PC-3 (cell line): Measurements from ENCODE around the gene JPH4. TPM values are rescaled to one million over a fixed set of nuclear protein-coding genes. Genes with fewer than 3 reads are reported as not detected.
"Not testable (repeated sequence)": the region's sequence is repeated elsewhere in the genome, so short reads cannot be mapped to it uniquely, and the experiment has no call there.

ENCODE experiments used
- ATAC-seq: fragments of 200-7000 bp; cut with Tn5 transposase; 2 replicates; pipeline ENCODE4 v1.9.1; 2020; ENCODE audit warnings: mild to moderate bottlenecking, moderate library complexity
- BruUV-seq: library from RNA; stranded (reverse); fragments of 400-500 nt; replicated peaks from 2 replicates; lab custom pipeline; 2021; lab: Mats Ljungman, UMichigan
- CTCF ChIA-PET: fragments of 300-600 bp; sonication (Branson Sonifier 250); formaldehyde crosslinking; loops from one replicate; lab custom pipeline; 2022; ENCODE audit warnings: antibody characterized with exemption; lab: Charles Lee
- POLR2A ChIA-PET: fragments of 300-600 bp; sonication (Branson Sonifier 250); formaldehyde crosslinking; loops from one replicate; lab custom pipeline; 2022; ENCODE audit warnings: antibody characterized with exemption; ENCODE audit not compliant: unreplicated experiment; lab: Charles Lee
- DNase-seq: peaks from one replicate; pipeline ENCODE4 v3.0.0-alpha.2; 2015
- H2AFZ ChIP-seq: fragments of 300-600 bp; sonication (generic); 2 replicates; pipeline ENCODE4 v1.6.0; 2016; ENCODE audit warnings: antibody characterized with exemption, low read length
- H3F3A ChIP-seq: fragments of 300-600 bp; sonication (generic); one replicate; pipeline ENCODE4 v1.6.0; 2017; ENCODE audit warnings: antibody characterized with exemption, low read length, control low read depth, mild to moderate bottlenecking; ENCODE audit not compliant: unreplicated experiment
- H3K27ac ChIP-seq: fragments of 300-600 bp; sonication (generic); 2 replicates; pipeline ENCODE4 v1.5.1; 2016; ENCODE audit warnings: mild to moderate bottlenecking, low read length
- H3K27me3 ChIP-seq: fragments of 300-600 bp; sonication (generic); 2 replicates; pipeline ENCODE4 v1.6.1; 2016; ENCODE audit warnings: low read length, mixed read lengths
- H3K36me3 ChIP-seq: fragments of 300-600 bp; sonication (generic); 2 replicates; pipeline ENCODE4 v1.6.1; 2016; ENCODE audit warnings: low read depth, mixed run types, low read length, mixed read lengths
- H3K4me1 ChIP-seq: fragments of 300-600 bp; sonication (generic); 2 replicates; pipeline ENCODE4 v1.5.1; 2016; ENCODE audit warnings: low read length; ENCODE audit not compliant: insufficient read depth
- H3K4me2 ChIP-seq: fragments of 300-600 bp; sonication (generic); 2 replicates; pipeline ENCODE4 v1.6.0; 2016; ENCODE audit warnings: low read length
- H3K4me3 ChIP-seq: fragments of 300-600 bp; sonication (generic); 2 replicates; pipeline ENCODE4 v1.5.1; 2016; ENCODE audit warnings: mild to moderate bottlenecking, low read length, mixed read lengths
- H3K79me2 ChIP-seq: fragments of 300-600 bp; sonication (generic); 2 replicates; pipeline ENCODE4 v1.6.1; 2017; ENCODE audit warnings: low read length, mixed read lengths
- H3K9ac ChIP-seq: fragments of 300-600 bp; sonication (generic); 2 replicates; pipeline ENCODE4 v1.6.0; 2016; ENCODE audit warnings: mild to moderate bottlenecking, low read length
- H3K9me2 ChIP-seq: fragments of 300-600 bp; sonication (generic); replicated peaks from 2 replicates; pipeline ENCODE4 v1.6.1; 2016; ENCODE audit warnings: mixed run types, low read length, mixed read lengths
- H3K9me3 ChIP-seq: fragments of 300-600 bp; sonication (generic); 2 replicates; pipeline ENCODE4 v1.6.1; 2016; ENCODE audit warnings: low read length, mixed read lengths
- H4K20me1 ChIP-seq: fragments of 300-600 bp; sonication (generic); 2 replicates; pipeline ENCODE4 v1.6.1; 2016; ENCODE audit warnings: low read length, mixed read lengths
- EZH2 ChIP-seq: fragments of 300-600 bp; sonication (generic); IDR thresholded peaks from one replicate; pipeline ENCODE4 v1.6.1; 2017; ENCODE audit warnings: antibody characterized with exemption, mild to moderate bottlenecking, low read length; ENCODE audit not compliant: unreplicated experiment
- EZH2phosphoT487 ChIP-seq: fragments of 300-600 bp; sonication (generic); IDR thresholded peaks from 2 replicates; pipeline ENCODE4 v1.6.1; 2018; ENCODE audit warnings: mild to moderate bottlenecking, antibody characterized with exemption, low read length, borderline replicate concordance
- intact Hi-C: fragments of 100-400 bp; cut with micrococcal nuclease; formaldehyde crosslinking; loops from 2 replicates; pipeline ENCODE4 v1.9.0; 2023
- total RNA-seq: library from RNA; depleted of rRNA; stranded (reverse); fragments of >200 nt; gene quantifications from 2 replicates; pipeline ENCODE4 v1.2.3, GENCODE V29; 2014
- TF ChIP-seq, protein P1 (sequence below): fragments of 300-600 bp; sonication (generic); conservative IDR thresholded peaks from 2 replicates; pipeline ENCODE4 v1.5.1; 2017; ENCODE audit warnings: antibody characterized with exemption, low read depth, mild to moderate bottlenecking, low read length

JPH4 gene
- total RNA-seq, 1 experiment from 2014 or later, result not detected

GRCh38 chr14:23538050-23538718 is 40.4 kb downstream of the JPH4 start:
- Histone ChIP-seq H3K9ac (no peak overlapping the region), H3K27ac (no peak overlapping the region), H3K27me3 (no peaks in the 10 kb centered on the region), H4K20me1 (no peaks in the 10 kb centered on the region), H3K9me3 (no peaks in the 10 kb centered on the region), H3K36me3 (no peaks in the 10 kb centered on the region; the same call in 1 of the 2 replicates), H3K79me2 (no peaks in the 10 kb centered on the region), H3K4me1 (no peaks in the 10 kb centered on the region), H3F3A (no peaks in the 10 kb centered on the region), H2AFZ (no peak overlapping the region), H3K9me2 (no peaks in the 10 kb centered on the region), H3K4me3 (no peak overlapping the region), H3K4me2 (no peak overlapping the region)
- ATAC-seq, result no peak
- ChIA-PET CTCF (interaction anchor here (0.6 kb wide), 1 partner anchor 60 kb away, joined by 3 read pairs; no protein-coding TSS in a partner anchor), POLR2A (no interaction called here)
- TF ChIP-seq, protein P1, sequence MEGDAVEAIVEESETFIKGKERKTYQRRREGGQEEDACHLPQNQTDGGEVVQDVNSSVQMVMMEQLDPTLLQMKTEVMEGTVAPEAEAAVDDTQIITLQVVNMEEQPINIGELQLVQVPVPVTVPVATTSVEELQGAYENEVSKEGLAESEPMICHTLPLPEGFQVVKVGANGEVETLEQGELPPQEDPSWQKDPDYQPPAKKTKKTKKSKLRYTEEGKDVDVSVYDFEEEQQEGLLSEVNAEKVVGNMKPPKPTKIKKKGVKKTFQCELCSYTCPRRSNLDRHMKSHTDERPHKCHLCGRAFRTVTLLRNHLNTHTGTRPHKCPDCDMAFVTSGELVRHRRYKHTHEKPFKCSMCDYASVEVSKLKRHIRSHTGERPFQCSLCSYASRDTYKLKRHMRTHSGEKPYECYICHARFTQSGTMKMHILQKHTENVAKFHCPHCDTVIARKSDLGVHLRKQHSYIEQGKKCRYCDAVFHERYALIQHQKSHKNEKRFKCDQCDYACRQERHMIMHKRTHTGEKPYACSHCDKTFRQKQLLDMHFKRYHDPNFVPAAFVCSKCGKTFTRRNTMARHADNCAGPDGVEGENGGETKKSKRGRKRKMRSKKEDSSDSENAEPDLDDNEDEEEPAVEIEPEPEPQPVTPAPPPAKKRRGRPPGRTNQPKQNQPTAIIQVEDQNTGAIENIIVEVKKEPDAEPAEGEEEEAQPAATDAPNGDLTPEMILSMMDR, result no peak
- no peak for TF ChIP-seq EZH2
- TF ChIP-seq EZH2phosphoT487, result no peak
- BruUV-seq, result no TSS peak
- intact Hi-C loops, result no loop called here
- no peak for DNase-seq

DNA sequence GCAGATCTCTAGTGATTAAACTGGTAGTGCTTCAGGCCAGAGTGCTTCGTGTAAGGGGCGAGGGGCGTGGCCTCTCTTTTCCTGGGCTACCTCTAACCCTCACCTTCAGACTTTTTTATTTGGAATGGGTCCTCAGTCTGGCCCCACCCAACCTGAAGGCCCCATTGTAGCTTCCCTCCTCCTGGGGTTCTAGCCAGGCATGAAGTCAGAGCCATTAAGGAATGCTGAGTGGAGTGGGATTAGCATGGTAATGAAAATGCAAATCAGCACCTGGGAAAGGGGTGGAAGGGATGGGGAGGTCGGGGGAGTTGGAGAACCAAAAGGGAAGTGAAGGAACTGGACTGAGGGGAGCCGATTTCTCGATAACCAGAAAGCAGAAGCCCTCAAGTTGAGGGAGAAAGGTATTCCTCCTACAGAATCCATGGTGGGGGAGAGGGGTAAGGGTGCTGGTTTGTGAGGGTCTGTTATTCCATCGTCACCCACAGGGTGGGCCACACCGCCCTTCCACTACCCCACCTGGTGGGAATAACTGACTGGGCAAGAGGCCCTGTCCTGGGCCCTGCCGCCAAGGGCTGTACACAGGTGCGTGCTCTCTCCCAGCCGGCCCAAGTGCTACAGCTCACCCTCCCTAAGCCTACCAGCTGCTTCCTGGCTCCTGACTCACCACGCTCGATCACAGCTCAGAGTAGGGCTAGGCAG is 41.1 kb downstream of the JPH4 start:
- Histone ChIP-seq H3K27me3 (no peaks in the 10 kb centered on the region), H3K27ac (no peak overlapping the region), H3K4me1 (no peaks in the 10 kb centered on the region), H3K36me3 (no peaks in the 10 kb centered on the region), H3K4me2 (no peak overlapping the region), H3K9ac (no peak overlapping the region), H4K20me1 (no peaks in the 10 kb centered on the region), H3F3A (no peaks in the 10 kb centered on the region), H3K9me2 (no peaks in the 10 kb centered on the region), H2AFZ (no peak overlapping the region), H3K9me3 (no peaks in the 10 kb centered on the region), H3K79me2 (no peaks in the 10 kb centered on the region), H3K4me3 (no peak overlapping the region)
- DNase-seq (no peak), ATAC-seq (peak; percentile 77)
- intact Hi-C loops, result no loop called here
- no TSS peak for BruUV-seq
- no peak for TF ChIP-seq EZH2phosphoT487
- TF ChIP-seq EZH2, result no peak
- TF ChIP-seq, protein P1, result no peak
- CTCF ChIA-PET, result interaction anchor here (0.6 kb wide), 1 partner anchor 59 kb away, joined by 3 read pairs; no protein-coding TSS in a partner anchor
- POLR2A ChIA-PET, result no interaction called here

- H3K9ac ChIP-seq, H3K4me3 ChIP-seq, H3F3A ChIP-seq, H3K27me3 ChIP-seq, H3K4me2 ChIP-seq, DNase-seq, H3K36me3 ChIP-seq, H2AFZ ChIP-seq, H3K9me3 ChIP-seq, POLR2A ChIA-PET, ATAC-seq, H4K20me1 ChIP-seq, intact Hi-C loops, CTCF ChIA-PET, H3K27ac ChIP-seq, H3K9me2 ChIP-seq, BruUV-seq, H3K4me1 ChIP-seq, H3K79me2 ChIP-seq: not testable (repeated sequence)
Measured at GRCh38 chr14:23536906-23537305, 41.7 kb downstream of the JPH4 start.
